ENCODE measurements around the gene GRM3. TPM values are rescaled to one million over a fixed set of nuclear protein-coding genes. Genes with fewer than 3 reads are reported as not detected.

The GRM3 gene
- total RNA-seq, 1 donor from 2014 or later: not detected

DNA sequence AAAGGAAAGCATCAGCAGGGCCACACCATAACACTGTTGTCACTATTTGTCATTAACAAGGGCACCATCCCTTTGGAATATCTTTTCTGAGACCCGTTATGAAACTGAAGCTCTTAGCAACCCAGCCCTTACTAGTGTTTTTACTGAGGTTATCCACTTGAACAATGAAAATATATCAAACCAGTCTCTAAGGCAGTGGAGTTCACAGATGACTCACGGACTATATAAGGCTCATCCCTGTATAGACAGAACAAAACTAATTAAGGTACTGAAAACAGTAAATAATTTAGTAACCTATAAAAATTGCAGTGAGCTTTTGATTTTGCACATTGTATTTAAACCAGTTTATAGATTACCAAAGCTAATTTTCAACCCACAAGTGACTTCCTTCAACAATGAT, 219.7 kb downstream of the GRM3 start:
- no peak overlapping the region for H3K4me3 ChIP-seq
- no peak for DNase-seq
- peaks cover 6% of the 10 kb centered on the region for H3K9me3 ChIP-seq
- no peaks in the 10 kb centered on the region for H3K27me3 ChIP-seq (ENCODE audit: low read depth)
- ATAC-seq: no peak
- intact Hi-C loops (cut with DNase I): no loop called here
- H3K4me1 ChIP-seq: no peaks in the 10 kb centered on the region
- no peak overlapping the region for H3K27ac ChIP-seq
- TF ChIP-seq, protein P1, sequence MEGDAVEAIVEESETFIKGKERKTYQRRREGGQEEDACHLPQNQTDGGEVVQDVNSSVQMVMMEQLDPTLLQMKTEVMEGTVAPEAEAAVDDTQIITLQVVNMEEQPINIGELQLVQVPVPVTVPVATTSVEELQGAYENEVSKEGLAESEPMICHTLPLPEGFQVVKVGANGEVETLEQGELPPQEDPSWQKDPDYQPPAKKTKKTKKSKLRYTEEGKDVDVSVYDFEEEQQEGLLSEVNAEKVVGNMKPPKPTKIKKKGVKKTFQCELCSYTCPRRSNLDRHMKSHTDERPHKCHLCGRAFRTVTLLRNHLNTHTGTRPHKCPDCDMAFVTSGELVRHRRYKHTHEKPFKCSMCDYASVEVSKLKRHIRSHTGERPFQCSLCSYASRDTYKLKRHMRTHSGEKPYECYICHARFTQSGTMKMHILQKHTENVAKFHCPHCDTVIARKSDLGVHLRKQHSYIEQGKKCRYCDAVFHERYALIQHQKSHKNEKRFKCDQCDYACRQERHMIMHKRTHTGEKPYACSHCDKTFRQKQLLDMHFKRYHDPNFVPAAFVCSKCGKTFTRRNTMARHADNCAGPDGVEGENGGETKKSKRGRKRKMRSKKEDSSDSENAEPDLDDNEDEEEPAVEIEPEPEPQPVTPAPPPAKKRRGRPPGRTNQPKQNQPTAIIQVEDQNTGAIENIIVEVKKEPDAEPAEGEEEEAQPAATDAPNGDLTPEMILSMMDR (IDR thresholded peaks at IDR 0.05): no peak
- H3K36me3 ChIP-seq: no peaks in the 10 kb centered on the region

DNA sequence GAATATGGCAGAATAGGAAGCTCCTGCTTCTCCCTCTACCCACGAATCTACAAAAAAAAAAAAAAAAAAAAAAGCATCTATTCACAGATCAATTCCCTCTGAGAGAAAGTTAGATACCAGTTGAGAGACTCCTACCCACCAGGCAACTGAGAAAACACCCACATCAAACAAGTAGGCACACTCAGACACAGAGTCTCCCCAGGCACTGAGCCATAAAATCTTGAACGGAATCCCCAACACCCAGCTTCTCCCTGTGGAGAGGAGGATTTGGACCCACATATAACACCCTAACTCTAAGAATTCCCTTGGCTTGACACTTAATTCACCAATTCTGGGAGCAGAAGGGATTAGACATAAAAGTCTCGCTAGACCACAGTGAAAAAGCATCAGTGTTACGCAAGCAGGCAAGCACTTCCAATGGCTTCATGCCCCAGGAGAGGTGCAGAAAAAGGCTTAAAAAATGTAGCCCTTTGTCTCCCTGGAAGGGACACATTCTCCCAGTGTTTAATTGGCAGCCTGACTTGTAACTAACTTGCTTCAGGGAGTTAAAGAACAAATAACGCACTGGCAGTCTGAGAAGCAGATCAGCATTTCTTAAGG, 223.6 kb downstream of the GRM3 start:
- Histone ChIP-seq H3K27me3 (ENCODE audit: low read depth) (no peaks in the 10 kb centered on the region), H3K4me3 (no peak overlapping the region), H3K27ac (no peak overlapping the region), H3K4me1 (no peaks in the 10 kb centered on the region), H3K36me3 (no peaks in the 10 kb centered on the region), H3K9me3 (peaks cover 6% of the 10 kb centered on the region)
- no peak for ATAC-seq
- DNase-seq: no peak
- intact Hi-C loops (cut with DNase I): no loop called here
- TF ChIP-seq, protein P1 (IDR thresholded peaks at IDR 0.05): no peak

DNA sequence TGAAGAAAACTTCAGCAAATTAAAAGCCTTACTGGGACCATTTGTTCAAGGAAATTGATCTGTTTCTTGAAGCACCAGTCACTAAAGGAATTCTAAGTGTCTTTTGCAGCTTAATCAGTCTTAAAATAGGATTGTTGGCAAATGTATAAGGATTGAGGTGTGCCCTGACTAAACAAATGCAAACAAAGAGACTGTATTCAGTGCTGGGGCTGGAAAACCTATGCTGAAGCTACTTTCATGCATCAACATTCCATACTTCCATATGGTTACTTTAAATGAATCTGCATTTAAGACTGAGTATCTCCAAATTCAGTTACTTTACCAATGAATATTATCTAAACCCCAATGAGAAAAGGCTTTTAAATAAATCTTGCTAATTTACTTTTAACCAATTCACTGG, 232.4 kb downstream of the GRM3 start:
- Histone ChIP-seq H3K36me3 (no peaks in the 10 kb centered on the region), H3K4me3 (no peak overlapping the region), H3K27me3 (ENCODE audit: low read depth) (no peaks in the 10 kb centered on the region), H3K27ac (no peak overlapping the region), H3K9me3 (peaks cover 9% of the 10 kb centered on the region), H3K4me1 (no peaks in the 10 kb centered on the region)
- intact Hi-C loops (cut with DNase I): no loop called here
- DNase-seq: no peak
- TF ChIP-seq, protein P1 (IDR thresholded peaks at IDR 0.05): no peak
- no peak for ATAC-seq

DNA sequence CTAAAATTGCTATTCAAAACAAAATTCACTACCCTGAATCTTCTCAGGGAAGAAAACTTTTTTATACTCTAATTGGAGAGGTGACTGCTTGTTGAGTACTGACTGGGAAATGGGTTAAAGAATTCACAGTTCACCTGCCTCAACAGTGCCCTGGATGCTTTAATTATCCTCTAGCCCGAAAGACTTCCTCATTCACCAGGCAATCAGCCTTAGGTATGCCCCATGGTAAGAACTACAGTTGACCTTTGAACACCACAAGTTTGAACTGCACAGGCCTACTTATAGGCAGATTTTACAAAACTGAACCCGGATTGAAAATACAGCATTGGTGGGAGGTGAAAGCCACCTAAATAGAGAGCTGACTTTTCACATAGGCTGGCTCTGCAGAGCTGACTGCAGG, 240.4 kb downstream of the GRM3 start:
- Histone ChIP-seq H3K27ac (no peak overlapping the region), H3K4me1 (no peaks in the 10 kb centered on the region), H3K27me3 (ENCODE audit: low read depth) (no peaks in the 10 kb centered on the region), H3K9me3 (no peaks in the 10 kb centered on the region), H3K4me3 (no peak overlapping the region), H3K36me3 (no peaks in the 10 kb centered on the region)
- TF ChIP-seq, protein P1 (IDR thresholded peaks at IDR 0.05): no peak
- no peak for ATAC-seq
- intact Hi-C loops (cut with DNase I): no loop called here
- DNase-seq: no peak

DNA sequence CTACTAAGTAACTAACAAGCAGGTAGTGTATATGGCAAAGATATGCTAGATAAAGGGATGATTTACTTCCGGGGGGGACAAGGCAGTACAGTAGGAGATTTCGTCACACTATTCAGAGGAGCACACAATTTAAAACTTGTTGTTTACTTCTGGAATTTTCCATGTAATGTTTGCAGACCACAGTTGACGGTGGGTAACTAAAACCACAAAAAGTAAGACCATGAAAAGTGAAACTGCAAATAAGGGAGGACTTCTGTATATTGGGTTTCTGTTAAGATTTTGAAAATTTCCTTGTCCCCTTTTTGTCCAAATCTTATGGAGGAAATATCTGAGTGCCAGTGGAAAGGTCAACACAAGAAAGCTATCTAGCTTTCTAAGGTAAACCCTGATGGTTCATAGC, 245.8 kb downstream of the GRM3 start:
- DNase-seq (no peak), ATAC-seq (no peak)
- Histone ChIP-seq H3K9me3 (no peaks in the 10 kb centered on the region), H3K4me1 (no peaks in the 10 kb centered on the region), H3K4me3 (no peak overlapping the region), H3K27ac (no peak overlapping the region), H3K36me3 (peaks cover 27% of the 10 kb centered on the region), H3K27me3 (ENCODE audit: low read depth) (no peaks in the 10 kb centered on the region)
- TF ChIP-seq, protein P1 (IDR thresholded peaks at IDR 0.05): no peak
- intact Hi-C loops (cut with DNase I): no loop called here
